Natural killer cell (primary cell): ENCODE data around the gene DOCK1. TPM values are rescaled to one million over a fixed set of nuclear protein-coding genes. Genes with fewer than 3 reads are reported as not detected.

Source experiments
- ATAC-seq, 3 donors: fragments of 150-1000 bp in 2 of 3; fragments of 200-7000 bp in 1 of 3; cut with Tn5 transposase; 1 replicate in 1 of 3; 2 replicates in 2 of 3; pipeline ENCODE4 v1.10.0; 2021; ENCODE audit warnings: mild to moderate bottlenecking in 2 of 3, moderate library complexity in 2 of 3
- DNase-seq, 2 donors: peaks; one replicate each; pipeline versions ENCODE4 v3.0.0 to v3.0.0-alpha.2; 2013 to 2021; ENCODE audit warnings: mixed read lengths in 1 of 2
- H3K27ac ChIP-seq: one replicate; pipeline ENCODE4 v1.5.1; 2013; ENCODE audit warnings: mild to moderate bottlenecking, low read length
- H3K27me3 ChIP-seq: one replicate; pipeline ENCODE4 v1.6.1; 2013; ENCODE audit warnings: low read length; ENCODE audit not compliant: control insufficient read depth, insufficient read depth
- H3K36me3 ChIP-seq: one replicate; pipeline ENCODE4 v1.6.1; 2013; ENCODE audit warnings: low read length; ENCODE audit not compliant: control insufficient read depth, insufficient read depth
- H3K4me1 ChIP-seq: one replicate; pipeline ENCODE4 v1.6.1; 2013; ENCODE audit warnings: low read length; ENCODE audit not compliant: control insufficient read depth, insufficient read depth
- H3K4me3 ChIP-seq: one replicate; pipeline ENCODE4 v1.5.1; 2013; ENCODE audit warnings: low read length
- H3K9me3 ChIP-seq: one replicate; pipeline ENCODE4 v1.6.1; 2013; ENCODE audit warnings: low read length; ENCODE audit not compliant: control insufficient read depth, insufficient read depth
- H3K27ac Mint-ChIP-seq, 2 donors: one replicate each; pipeline ENCODE4 v1.8.0; 2022; ENCODE audit warnings: mild to moderate bottlenecking in 2 of 2, mixed read lengths in 2 of 2, moderate library complexity in 1 of 2
- H3K27me3 Mint-ChIP-seq, 2 donors: one replicate each; pipeline ENCODE4 v1.8.0; 2022; ENCODE audit warnings: low read depth in 2 of 2, mixed read lengths in 2 of 2
- H3K36me3 Mint-ChIP-seq: one replicate; pipeline ENCODE4 v1.8.0; 2022; ENCODE audit warnings: mixed read lengths
- H3K4me1 Mint-ChIP-seq, 2 donors: one replicate each; pipeline ENCODE4 v1.8.0; 2022; ENCODE audit warnings: mixed read lengths in 2 of 2
- H3K4me3 Mint-ChIP-seq: one replicate; pipeline ENCODE4 v1.8.0; 2022; ENCODE audit warnings: mild to moderate bottlenecking, moderate library complexity, mixed read lengths
- H3K9me3 Mint-ChIP-seq, 2 donors: one replicate each; pipeline ENCODE4 v1.8.0; 2022; ENCODE audit warnings: mixed read lengths in 2 of 2
- WGBS: methylation state at CpG from one replicate; pipeline ENCODE4 v1.1.7; 2013; ENCODE audit warnings: missing lambda C conversion rate; ENCODE audit not compliant: insufficient coverage; 5-methylcytosine and 5-hydroxymethylcytosine counted together
- intact Hi-C: fragments of 100-400 bp; cut with micrococcal nuclease; formaldehyde crosslinking; loops from one replicate; pipeline ENCODE4 v1.14.2; 2022
- total RNA-seq, 4 donors: library from RNA; stranded (reverse); fragments of 120-200 nt in 1 of 4; gene quantifications; one replicate each; pipeline versions ENCODE4 v1.2.3 to v1.2.4, GENCODE V29; 2013 to 2022
- TF ChIP-seq, protein P1 (sequence below): fragments of 200-600 bp; IDR thresholded peaks from one replicate; pipeline ENCODE4 v1.8.0; 2022; ENCODE audit warnings: antibody characterized with exemption

DOCK1 gene
- total RNA-seq, 3 donors from 2014 or later (not counting 1 experiment from before 2014, with no cell fraction given): 0.07 to 0.12 (median 0.08) TPM

DNA sequence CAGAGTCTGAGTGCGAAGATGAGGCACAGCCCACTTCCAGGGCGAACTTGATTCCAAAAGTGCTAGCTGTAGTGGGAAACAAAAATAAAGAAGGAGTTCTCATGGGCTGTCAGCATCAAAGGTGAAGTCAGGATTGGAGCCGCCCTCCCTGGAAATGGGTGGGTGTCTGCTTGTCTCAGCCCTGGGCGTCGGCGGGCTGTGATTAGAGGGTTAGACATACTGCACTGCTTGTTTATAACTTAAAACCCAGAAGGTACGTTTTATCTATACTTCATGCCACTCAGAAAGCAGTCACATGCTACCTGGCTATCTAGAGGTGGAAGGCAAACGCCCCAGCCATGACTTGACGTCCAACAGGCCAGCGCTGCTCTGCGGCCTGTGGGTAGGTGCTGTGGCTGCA, 535.1 kb downstream of the DOCK1 start:
- WGBS: 93% methylated on average over 9 of the region's 11 CpGs
- Histone ChIP-seq H3K27ac (no peak overlapping the region), H3K36me3 (no peaks in the 10 kb centered on the region), H3K9me3 (no peaks in the 10 kb centered on the region), H3K27me3 (no peaks in the 10 kb centered on the region), H3K4me1 (no peaks in the 10 kb centered on the region), H3K4me3 (no peak overlapping the region)
- H3K36me3 Mint-ChIP-seq: no peaks in the 10 kb centered on the region
- no peak overlapping the region for H3K4me3 Mint-ChIP-seq
- no peaks in the 10 kb centered on the region for H3K9me3 Mint-ChIP-seq
- H3K27ac Mint-ChIP-seq: no peak overlapping the region
- DNase-seq: no peak
- no peak for ATAC-seq
- H3K4me1 Mint-ChIP-seq: no peaks in the 10 kb centered on the region
- TF ChIP-seq, protein P1, sequence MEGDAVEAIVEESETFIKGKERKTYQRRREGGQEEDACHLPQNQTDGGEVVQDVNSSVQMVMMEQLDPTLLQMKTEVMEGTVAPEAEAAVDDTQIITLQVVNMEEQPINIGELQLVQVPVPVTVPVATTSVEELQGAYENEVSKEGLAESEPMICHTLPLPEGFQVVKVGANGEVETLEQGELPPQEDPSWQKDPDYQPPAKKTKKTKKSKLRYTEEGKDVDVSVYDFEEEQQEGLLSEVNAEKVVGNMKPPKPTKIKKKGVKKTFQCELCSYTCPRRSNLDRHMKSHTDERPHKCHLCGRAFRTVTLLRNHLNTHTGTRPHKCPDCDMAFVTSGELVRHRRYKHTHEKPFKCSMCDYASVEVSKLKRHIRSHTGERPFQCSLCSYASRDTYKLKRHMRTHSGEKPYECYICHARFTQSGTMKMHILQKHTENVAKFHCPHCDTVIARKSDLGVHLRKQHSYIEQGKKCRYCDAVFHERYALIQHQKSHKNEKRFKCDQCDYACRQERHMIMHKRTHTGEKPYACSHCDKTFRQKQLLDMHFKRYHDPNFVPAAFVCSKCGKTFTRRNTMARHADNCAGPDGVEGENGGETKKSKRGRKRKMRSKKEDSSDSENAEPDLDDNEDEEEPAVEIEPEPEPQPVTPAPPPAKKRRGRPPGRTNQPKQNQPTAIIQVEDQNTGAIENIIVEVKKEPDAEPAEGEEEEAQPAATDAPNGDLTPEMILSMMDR: no peak
- intact Hi-C loops: no loop called here
- peaks cover 0 to 3% of the 10 kb centered on the region in 2 donors for H3K27me3 Mint-ChIP-seq

DNA sequence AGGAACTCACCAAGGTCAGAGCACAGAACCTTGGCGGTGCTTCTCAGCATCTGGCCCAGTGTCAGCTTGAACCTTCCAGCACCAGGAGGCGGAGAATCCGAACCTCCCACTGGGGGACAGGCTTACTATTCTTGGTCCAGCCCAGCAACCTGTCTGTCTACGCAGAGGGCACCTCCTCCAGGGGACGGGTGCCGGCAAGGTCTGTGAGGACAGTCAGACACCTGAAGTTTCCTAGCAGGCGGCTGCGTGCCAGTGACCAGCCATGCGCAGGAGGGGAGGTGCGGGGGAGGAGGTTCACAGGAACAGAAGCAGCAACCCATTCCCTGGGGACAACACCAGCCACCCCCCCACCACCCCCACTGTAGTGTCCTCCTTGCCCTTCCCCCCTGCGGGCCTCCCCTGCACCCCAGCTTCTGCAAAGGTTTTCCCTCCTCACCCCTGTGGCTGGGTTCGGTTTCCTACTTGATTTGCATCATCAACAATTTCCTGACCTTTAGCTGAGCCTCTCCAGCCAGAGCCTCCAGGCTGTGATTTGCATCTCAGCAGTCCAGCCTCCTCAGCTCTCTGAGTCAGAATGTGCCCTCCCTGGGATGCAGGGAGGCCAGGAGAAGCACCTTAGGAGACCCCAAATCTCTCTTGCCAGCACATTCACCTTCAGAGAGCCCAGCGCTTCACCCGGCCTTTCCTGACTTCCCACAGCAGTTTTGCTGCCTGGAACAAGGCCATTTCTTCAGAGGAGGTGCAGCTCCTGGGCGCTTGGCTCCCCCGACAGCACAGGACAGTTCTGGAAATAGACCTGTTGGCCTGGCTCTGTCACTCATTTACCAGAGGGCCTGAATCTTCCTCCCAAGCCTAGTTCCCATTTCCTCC, 536.4 kb downstream of the DOCK1 start:
- H3K9me3 Mint-ChIP-seq: no peaks in the 10 kb centered on the region
- H3K27ac Mint-ChIP-seq: no peak overlapping the region
- H3K27me3 Mint-ChIP-seq: peaks cover 0 to 3% of the 10 kb centered on the region in 2 donors
- H3K4me3 Mint-ChIP-seq: no peak overlapping the region
- no peaks in the 10 kb centered on the region for H3K36me3 ChIP-seq
- no peak for ATAC-seq
- H3K27ac ChIP-seq: no peak overlapping the region
- DNase-seq: no peak
- no peak overlapping the region for H3K4me3 ChIP-seq
- WGBS: 86% methylated on average over 15 of the region's 16 CpGs
- H3K9me3 ChIP-seq: no peaks in the 10 kb centered on the region
- H3K4me1 Mint-ChIP-seq: no peaks in the 10 kb centered on the region
- no peaks in the 10 kb centered on the region for H3K4me1 ChIP-seq
- TF ChIP-seq, protein P1: no peak
- no peaks in the 10 kb centered on the region for H3K27me3 ChIP-seq
- intact Hi-C loops: no loop called here
- no peaks in the 10 kb centered on the region for H3K36me3 Mint-ChIP-seq

DNA sequence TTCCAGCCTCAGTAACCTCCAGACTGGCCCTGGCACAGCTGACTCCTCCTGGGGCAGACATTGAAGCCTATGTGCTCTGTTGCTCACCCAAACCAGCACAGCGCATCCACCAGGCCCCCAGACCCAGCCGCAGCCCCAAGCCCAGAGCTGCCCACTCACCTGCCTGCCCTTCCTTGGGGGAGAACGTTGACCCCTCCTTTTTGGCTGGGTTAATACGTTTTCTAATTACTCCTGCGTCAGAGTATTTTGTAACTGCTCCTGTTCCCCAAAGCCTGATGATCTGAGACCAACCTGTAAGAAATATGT, 536.9 kb downstream of the DOCK1 start:
- no peak for DNase-seq
- no peaks in the 10 kb centered on the region for H3K9me3 Mint-ChIP-seq
- H3K27ac Mint-ChIP-seq: no peak overlapping the region
- Histone ChIP-seq H3K4me3 (no peak overlapping the region), H3K27ac (no peak overlapping the region), H3K4me1 (no peaks in the 10 kb centered on the region), H3K27me3 (no peaks in the 10 kb centered on the region), H3K9me3 (no peaks in the 10 kb centered on the region), H3K36me3 (no peaks in the 10 kb centered on the region)
- TF ChIP-seq, protein P1: no peak
- peaks cover 0 to 3% of the 10 kb centered on the region in 2 donors for H3K27me3 Mint-ChIP-seq
- 84% methylated on average over 5 of the region's 5 CpGs for WGBS
- ATAC-seq: no peak
- intact Hi-C loops: no loop called here
- H3K36me3 Mint-ChIP-seq: no peaks in the 10 kb centered on the region
- H3K4me1 Mint-ChIP-seq: no peaks in the 10 kb centered on the region
- H3K4me3 Mint-ChIP-seq: no peak overlapping the region

DNA sequence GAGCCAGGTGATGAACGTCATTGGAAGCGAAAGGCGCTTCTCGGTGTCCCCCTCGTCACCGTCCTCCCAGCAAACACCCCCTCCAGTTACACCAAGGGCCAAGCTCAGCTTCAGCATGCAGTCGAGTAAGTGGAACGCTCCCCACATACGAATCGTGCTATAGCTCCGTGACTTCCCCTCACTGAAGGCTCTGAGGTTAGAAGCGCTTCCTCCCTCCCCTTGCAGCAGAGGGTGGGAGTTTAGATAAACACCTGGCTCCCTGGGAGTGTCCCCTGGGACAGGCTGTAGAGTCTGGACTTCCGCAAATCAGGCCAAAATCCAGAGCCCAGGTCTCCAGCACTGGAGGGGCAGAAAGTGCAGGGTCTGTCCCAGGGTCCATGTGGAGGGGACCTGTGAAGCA, 538.9 kb downstream of the DOCK1 start:
- 89% methylated on average over 13 of the region's 13 CpGs for WGBS
- H3K27ac ChIP-seq: no peak overlapping the region
- TF ChIP-seq, protein P1: no peak
- no peaks in the 10 kb centered on the region for H3K9me3 Mint-ChIP-seq
- no peaks in the 10 kb centered on the region for H3K36me3 ChIP-seq
- no peaks in the 10 kb centered on the region for H3K36me3 Mint-ChIP-seq
- H3K27ac Mint-ChIP-seq: no peak overlapping the region
- H3K9me3 ChIP-seq: no peaks in the 10 kb centered on the region
- no peak overlapping the region for H3K4me3 ChIP-seq
- intact Hi-C loops: no loop called here
- H3K4me1 Mint-ChIP-seq: no peaks in the 10 kb centered on the region
- H3K27me3 Mint-ChIP-seq: peaks cover 0 to 3% of the 10 kb centered on the region in 2 donors
- no peak for ATAC-seq
- DNase-seq: no peak
- H3K27me3 ChIP-seq: no peaks in the 10 kb centered on the region
- H3K4me1 ChIP-seq: no peaks in the 10 kb centered on the region
- H3K4me3 Mint-ChIP-seq: no peak overlapping the region
